GM12878 (cell line): ENCODE measurements around the gene MYO15B. TPM values are rescaled to one million over a fixed set of nuclear protein-coding genes. Genes with fewer than 3 reads are reported as not detected.

ENCODE experiments used
- CBFB ChIP-seq: IDR thresholded peaks from 2 replicates; pipeline ENCODE4 v1.6.1; 2016; ENCODE audit warnings: antibody characterized with exemption, low read depth
- CHD4 ChIP-seq: fragments of 200-600 bp; sonication (generic); IDR thresholded peaks from 2 replicates; pipeline ENCODE4 v1.6.1; 2016; ENCODE audit warnings: mild to moderate bottlenecking
- HCFC1 ChIP-seq: fragments of 150-350 bp; IDR thresholded peaks from 2 replicates; pipeline ENCODE4 v1.6.1; 2014; ENCODE audit warnings: low read length
- IKZF2 ChIP-seq, 2 experiments: fragments of 450-650 bp; IDR thresholded peaks; 2 replicates each; pipeline ENCODE4 v1.6.1; 2017; ENCODE audit warnings: mild to moderate bottlenecking in 2 of 2, moderate library complexity in 2 of 2
- MYC ChIP-seq: IDR thresholded peaks from 2 replicates; pipeline ENCODE4 v1.6.1; 2011; ENCODE audit warnings: mild to moderate bottlenecking, low read length, moderate library complexity, inconsistent platforms; ENCODE audit not compliant: insufficient read depth, insufficient replicate concordance, insufficient read length, severe bottlenecking
- NR2C2 ChIP-seq: IDR thresholded peaks from 2 replicates; pipeline ENCODE4 v1.6.1; 2011; ENCODE audit warnings: borderline replicate concordance, low read depth; ENCODE audit not compliant: control insufficient read depth, insufficient read length
- PAX5 ChIP-seq: IDR thresholded peaks from 2 replicates; pipeline ENCODE4 v1.6.1; 2011; ENCODE audit warnings: low read depth, low read length, borderline replicate concordance
- POLR2A ChIP-seq: IDR thresholded peaks from 2 replicates; pipeline ENCODE4 v1.6.1; 2011; ENCODE audit warnings: low read depth, mild to moderate bottlenecking, low read length
- POLR2AphosphoS2 ChIP-seq: IDR thresholded peaks from 2 replicates; pipeline ENCODE4 v1.6.1; 2011; ENCODE audit warnings: low read depth, mild to moderate bottlenecking, low read length, improper control_type of control experiment, moderate library complexity
- POLR2AphosphoS5 ChIP-seq: IDR thresholded peaks from 2 replicates; pipeline ENCODE4 v1.6.1; 2011; ENCODE audit warnings: mild to moderate bottlenecking, low read length, inconsistent platforms
- RBBP5 ChIP-seq: fragments of 200-600 bp; sonication (generic); conservative IDR thresholded peaks from 2 replicates; pipeline ENCODE4 v1.6.1; 2016
- ZNF217 ChIP-seq: fragments of 450-650 bp; IDR thresholded peaks from 2 replicates; pipeline ENCODE4 v1.6.1; 2017; ENCODE audit warnings: antibody characterized with exemption, mild to moderate bottlenecking
- polyA plus RNA-seq, 11 experiments: library from polyadenylated mRNA; depleted of rRNA in 4 of 11; unstranded in 6 of 11; stranded (reverse) in 5 of 11; fragments of >200 nt; fragmentation: Nextera tagmentation in 4 of 11; fragmentation: Illumina TruSeq in 1 of 11; extraction: Ambion mirVana in 4 of 11; extraction: Trizol in 1 of 11; gene quantifications; 1 replicate in 1 of 11; 2 replicates in 10 of 11; pipeline versions ENCODE4 v1.2.1 to v1.2.3, GENCODE V29; 2011 to 2016; ENCODE audit warnings: inconsistent platforms in 2 of 11, missing spikeins in 2 of 11, low read depth in 1 of 11
- total RNA-seq, 4 experiments: library from RNA; depleted of rRNA in 3 of 4; stranded (reverse); fragments of >200 nt in 3 of 4; fragmentation: Illumina TruSeq in 1 of 4; extraction: Trizol in 1 of 4; gene quantifications; 2 replicates each; pipeline versions ENCODE4 v1.2.1 to v1.2.3, GENCODE V29; 2013 to 2021
- TF ChIP-seq, protein P1 (sequence below): IDR thresholded peaks from 2 replicates; pipeline ENCODE4 v1.6.1; 2011; ENCODE audit warnings: borderline replicate concordance, low read depth, mild to moderate bottlenecking, moderate library complexity, low read length; ENCODE audit not compliant: insufficient read depth, poor library complexity, severe bottlenecking
- TF ChIP-seq, protein P2 (sequence below): IDR thresholded peaks from 2 replicates; pipeline ENCODE4 v1.6.1; 2012; ENCODE audit warnings: low read depth, low read length, improper control_type of control experiment
- TF ChIP-seq, protein P3 (sequence below): fragments of 450-650 bp; IDR thresholded peaks from 2 replicates; pipeline ENCODE4 v1.6.1; 2016; ENCODE audit warnings: mild to moderate bottlenecking, moderate library complexity, borderline replicate concordance
- TF ChIP-seq, protein P4 (sequence below): fragments of 150-350 bp; IDR thresholded peaks from 2 replicates; pipeline ENCODE4 v1.6.1; 2016; ENCODE audit warnings: low read depth, low read length

Gene MYO15B
- total and polyA plus RNA-seq, 10 of the 15 experiments (the other 5 are each of a cell fraction or from before 2014, with no cell fraction given), result 0.67 to 15.4 (median 2.3) TPM; not detected in 1

DNA sequence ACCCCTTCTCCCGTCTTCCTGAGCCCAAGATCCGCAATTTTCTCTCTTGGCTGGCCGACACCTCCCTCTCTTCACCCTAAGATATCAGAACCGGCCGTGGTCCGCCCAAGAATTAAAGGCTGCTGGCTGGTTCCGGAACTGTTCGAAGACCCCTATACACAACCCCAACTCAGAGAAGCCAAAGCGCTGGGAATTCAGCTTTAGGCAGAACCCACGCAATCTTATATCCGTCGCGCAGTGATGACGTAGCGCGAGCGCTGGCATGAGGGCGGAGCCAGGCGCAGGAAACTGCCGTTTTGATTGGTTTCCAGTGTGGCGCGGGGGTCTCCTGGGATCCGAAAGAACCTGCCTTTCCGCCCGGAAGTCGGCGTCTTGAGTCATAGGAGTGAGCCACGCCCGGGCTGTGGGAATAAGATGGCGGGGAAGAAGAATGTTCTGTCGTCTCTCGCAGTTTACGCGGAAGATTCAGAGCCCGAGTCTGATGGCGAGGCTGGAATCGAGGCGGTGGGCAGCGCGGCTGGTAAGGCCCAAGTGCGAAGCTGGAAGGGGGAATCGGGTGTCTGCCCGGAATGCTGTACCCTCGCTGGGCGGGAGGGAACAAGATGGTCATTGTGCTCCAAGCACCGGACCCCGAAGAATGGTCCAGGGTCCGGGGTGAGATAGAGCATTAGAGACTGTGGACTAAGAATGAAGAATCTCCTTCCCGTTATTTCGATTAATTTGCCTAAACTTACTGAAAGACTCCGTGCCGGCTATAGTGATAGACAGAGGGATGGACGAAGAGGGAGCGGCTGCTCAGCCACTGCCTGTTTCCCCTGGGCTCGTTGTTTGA, 79.6 kb downstream of the MYO15B start, which contains the start of the genes RECQL5 and SAP30BP (continued):
- TF ChIP-seq, protein P1, sequence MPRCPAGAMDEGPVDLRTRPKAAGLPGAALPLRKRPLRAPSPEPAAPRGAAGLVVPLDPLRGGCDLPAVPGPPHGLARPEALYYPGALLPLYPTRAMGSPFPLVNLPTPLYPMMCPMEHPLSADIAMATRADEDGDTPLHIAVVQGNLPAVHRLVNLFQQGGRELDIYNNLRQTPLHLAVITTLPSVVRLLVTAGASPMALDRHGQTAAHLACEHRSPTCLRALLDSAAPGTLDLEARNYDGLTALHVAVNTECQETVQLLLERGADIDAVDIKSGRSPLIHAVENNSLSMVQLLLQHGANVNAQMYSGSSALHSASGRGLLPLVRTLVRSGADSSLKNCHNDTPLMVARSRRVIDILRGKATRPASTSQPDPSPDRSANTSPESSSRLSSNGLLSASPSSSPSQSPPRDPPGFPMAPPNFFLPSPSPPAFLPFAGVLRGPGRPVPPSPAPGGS, result no peak
- TF ChIP-seq, protein P2, sequence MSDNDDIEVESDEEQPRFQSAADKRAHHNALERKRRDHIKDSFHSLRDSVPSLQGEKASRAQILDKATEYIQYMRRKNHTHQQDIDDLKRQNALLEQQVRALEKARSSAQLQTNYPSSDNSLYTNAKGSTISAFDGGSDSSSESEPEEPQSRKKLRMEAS, result no peak
- TF ChIP-seq POLR2AphosphoS2 (peak; percentile 74), PAX5 (0 out of 2 replicates have a peak, but pooled peaks have one; percentile 39), HCFC1 (peak; percentile 68), CHD4 (no peak), MYC (no peak), CBFB (peak; percentile 61; the same call in 1 of the 2 replicates), POLR2AphosphoS5 (peak; percentile 83), RBBP5 (no peak), NR2C2 (no peak), ZNF217 (no peak), IKZF2 (IDR thresholded peaks at IDR 0.05) (0 out of 4 replicates have a peak, but pooled peaks of 1 of the 2 experiments have one; percentile 26), POLR2A (peak; percentile 90)
- TF ChIP-seq, protein P3, sequence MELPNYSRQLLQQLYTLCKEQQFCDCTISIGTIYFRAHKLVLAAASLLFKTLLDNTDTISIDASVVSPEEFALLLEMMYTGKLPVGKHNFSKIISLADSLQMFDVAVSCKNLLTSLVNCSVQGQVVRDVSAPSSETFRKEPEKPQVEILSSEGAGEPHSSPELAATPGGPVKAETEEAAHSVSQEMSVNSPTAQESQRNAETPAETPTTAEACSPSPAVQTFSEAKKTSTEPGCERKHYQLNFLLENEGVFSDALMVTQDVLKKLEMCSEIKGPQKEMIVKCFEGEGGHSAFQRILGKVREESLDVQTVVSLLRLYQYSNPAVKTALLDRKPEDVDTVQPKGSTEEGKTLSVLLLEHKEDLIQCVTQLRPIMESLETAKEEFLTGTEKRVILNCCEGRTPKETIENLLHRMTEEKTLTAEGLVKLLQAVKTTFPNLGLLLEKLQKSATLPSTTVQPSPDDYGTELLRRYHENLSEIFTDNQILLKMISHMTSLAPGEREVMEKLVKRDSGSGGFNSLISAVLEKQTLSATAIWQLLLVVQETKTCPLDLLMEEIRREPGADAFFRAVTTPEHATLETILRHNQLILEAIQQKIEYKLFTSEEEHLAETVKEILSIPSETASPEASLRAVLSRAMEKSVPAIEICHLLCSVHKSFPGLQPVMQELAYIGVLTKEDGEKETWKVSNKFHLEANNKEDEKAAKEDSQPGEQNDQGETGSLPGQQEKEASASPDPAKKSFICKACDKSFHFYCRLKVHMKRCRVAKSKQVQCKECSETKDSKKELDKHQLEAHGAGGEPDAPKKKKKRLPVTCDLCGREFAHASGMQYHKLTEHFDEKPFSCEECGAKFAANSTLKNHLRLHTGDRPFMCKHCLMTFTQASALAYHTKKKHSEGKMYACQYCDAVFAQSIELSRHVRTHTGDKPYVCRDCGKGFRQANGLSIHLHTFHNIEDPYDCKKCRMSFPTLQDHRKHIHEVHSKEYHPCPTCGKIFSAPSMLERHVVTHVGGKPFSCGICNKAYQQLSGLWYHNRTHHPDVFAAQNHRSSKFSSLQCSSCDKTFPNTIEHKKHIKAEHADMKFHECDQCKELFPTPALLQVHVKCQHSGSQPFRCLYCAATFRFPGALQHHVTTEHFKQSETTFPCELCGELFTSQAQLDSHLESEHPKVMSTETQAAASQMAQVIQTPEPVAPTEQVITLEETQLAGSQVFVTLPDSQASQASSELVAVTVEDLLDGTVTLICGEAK, result peak; percentile 95
- TF ChIP-seq, protein P4, sequence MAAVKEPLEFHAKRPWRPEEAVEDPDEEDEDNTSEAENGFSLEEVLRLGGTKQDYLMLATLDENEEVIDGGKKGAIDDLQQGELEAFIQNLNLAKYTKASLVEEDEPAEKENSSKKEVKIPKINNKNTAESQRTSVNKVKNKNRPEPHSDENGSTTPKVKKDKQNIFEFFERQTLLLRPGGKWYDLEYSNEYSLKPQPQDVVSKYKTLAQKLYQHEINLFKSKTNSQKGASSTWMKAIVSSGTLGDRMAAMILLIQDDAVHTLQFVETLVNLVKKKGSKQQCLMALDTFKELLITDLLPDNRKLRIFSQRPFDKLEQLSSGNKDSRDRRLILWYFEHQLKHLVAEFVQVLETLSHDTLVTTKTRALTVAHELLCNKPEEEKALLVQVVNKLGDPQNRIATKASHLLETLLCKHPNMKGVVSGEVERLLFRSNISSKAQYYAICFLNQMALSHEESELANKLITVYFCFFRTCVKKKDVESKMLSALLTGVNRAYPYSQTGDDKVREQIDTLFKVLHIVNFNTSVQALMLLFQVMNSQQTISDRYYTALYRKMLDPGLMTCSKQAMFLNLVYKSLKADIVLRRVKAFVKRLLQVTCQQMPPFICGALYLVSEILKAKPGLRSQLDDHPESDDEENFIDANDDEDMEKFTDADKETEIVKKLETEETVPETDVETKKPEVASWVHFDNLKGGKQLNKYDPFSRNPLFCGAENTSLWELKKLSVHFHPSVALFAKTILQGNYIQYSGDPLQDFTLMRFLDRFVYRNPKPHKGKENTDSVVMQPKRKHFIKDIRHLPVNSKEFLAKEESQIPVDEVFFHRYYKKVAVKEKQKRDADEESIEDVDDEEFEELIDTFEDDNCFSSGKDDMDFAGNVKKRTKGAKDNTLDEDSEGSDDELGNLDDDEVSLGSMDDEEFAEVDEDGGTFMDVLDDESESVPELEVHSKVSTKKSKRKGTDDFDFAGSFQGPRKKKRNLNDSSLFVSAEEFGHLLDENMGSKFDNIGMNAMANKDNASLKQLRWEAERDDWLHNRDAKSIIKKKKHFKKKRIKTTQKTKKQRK, result peak; percentile 16; the same call in 1 of the 2 replicates
